Upper lobe of left lung (tissue), 4 donors: ENCODE measurements around the gene ASB4.

Experiments
- CTCF ChIP-seq, 6 experiments: fragments of 450-650 bp in 4 of 6; fragments of 200-600 bp in 2 of 6; sonication (generic) in 2 of 6; IDR thresholded peaks; one replicate each; pipeline ENCODE4 v1.5.1; 2016 to 2019; ENCODE audit warnings: antibody characterized with exemption in 6 of 6
- EP300 ChIP-seq, 4 donors: sonication (generic); formaldehyde crosslinking; IDR thresholded peaks; one replicate each; pipeline ENCODE4 v1.5.1; 2017; ENCODE audit warnings: antibody characterized with exemption in 4 of 4, control low read depth in 2 of 4
- POLR2A ChIP-seq, 4 donors: fragments of 450-650 bp; IDR thresholded peaks; one replicate each; pipeline ENCODE4 v1.5.1; 2016 to 2017; ENCODE audit warnings: antibody characterized with exemption in 4 of 4, mild to moderate bottlenecking in 2 of 4
- POLR2AphosphoS5 ChIP-seq, 2 donors: sonication (generic); formaldehyde crosslinking; IDR thresholded peaks; one replicate each; pipeline ENCODE4 v1.5.1; 2017; ENCODE audit warnings: antibody characterized with exemption in 2 of 2

GRCh38 chr7:95470452-95470851 is 15.3 kb upstream of the ASB4 start:
- TF ChIP-seq CTCF (IDR thresholded peaks at IDR 0.05) (no peak), POLR2A (IDR thresholded peaks at IDR 0.05) (no peak), POLR2AphosphoS5 (IDR thresholded peaks at IDR 0.05) (no peak), EP300 (IDR thresholded peaks at IDR 0.05) (no peak)
